Measurements from ENCODE around the gene ASPN. TPM values are rescaled to one million over a fixed set of nuclear protein-coding genes. Genes with fewer than 3 reads are reported as not detected.

The ASPN gene
- total RNA-seq, 1 donor from 2014 or later, result 4.0 TPM

GRCh38 chr9:92476962-92477361, 5.3 kb downstream of the ASPN start:
- no peak for DNase-seq (ENCODE audit: low spot score)

- no peak for DNase-seq (ENCODE audit: low spot score)
These were observed 7.7 kb downstream of the ASPN start for GRCh38 chr9:92474587-92474986.

DNA sequence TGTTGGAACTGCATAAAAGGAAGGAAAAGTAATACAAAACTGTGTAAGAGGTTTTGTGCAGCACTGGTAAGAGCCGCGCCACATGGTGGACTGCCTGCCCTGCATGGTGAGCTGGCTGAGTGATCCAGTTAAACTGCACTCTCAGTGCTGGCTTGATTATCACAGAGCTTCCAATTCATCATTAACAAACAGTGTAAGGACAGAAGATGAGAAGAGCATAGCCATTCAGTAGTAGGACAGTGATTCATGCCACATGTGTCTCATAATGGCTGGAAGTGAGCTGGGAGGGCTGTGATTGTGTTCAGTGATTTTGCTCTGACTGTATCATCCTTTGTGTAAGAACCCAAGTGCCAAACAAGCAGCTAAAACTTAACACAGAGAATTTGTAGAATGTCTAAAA, 14.1 kb downstream of the ASPN start:
- DNase-seq (ENCODE audit: low spot score), result no peak

GRCh38 chr9:92467511-92467910, 14.8 kb downstream of the ASPN start:
- DNase-seq (ENCODE audit: low spot score), result no peak

DNA sequence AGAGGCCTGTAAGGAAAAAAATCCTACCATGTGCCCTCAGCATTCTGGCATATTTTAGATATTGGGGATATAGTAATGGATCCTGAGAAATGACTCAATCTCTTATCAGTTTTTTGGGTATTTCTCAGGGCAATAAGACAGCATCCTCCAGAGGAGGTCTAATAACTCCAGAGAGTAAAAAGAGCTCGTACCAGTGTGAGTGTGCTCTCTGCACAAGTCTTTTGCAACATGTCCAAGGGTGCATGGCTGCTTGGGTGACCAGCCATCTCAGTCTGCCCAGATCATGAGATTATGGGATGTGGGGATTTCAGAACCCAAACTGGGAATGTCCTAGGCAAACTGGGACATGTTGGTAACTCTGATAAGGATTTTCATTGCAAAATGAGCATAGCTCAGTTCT, 15.3 kb downstream of the ASPN start:
- DNase-seq (ENCODE audit: low spot score), result no peak

DNA sequence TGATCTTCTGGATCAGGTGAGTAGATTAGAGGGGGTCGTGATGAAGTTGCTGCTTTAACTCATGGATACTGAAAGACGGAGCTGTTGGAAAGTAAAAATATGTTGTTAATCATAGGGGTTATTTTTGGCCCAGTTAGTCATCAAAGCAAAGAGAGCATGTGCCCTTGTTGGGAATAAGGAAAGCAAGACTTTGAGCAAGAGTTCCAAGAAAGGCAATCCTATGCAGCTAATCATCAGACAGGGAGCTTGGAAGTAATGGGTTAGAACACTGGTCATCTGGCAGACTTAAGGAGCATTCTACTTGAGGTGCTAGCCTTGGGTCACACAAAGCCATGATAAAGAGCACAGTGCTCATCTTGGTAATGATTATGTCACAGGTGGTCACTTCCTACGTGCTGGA, 18.3 kb downstream of the ASPN start:
- no peak for DNase-seq (ENCODE audit: low spot score)

GRCh38 chr9:92463387-92463786, 18.9 kb downstream of the ASPN start:
- DNase-seq (ENCODE audit: low spot score), result no peak

GRCh38 chr9:92457576-92457975, 24.7 kb downstream of the ASPN start:
- no peak for DNase-seq (ENCODE audit: low spot score)

GRCh38 chr9:92455217-92455616, 27.1 kb downstream of the ASPN start:
- no peak for DNase-seq (ENCODE audit: low spot score)

GRCh38 chr9:92446536-92446935, 35.8 kb downstream of the ASPN start:
- DNase-seq (ENCODE audit: low spot score), result no peak

DNA sequence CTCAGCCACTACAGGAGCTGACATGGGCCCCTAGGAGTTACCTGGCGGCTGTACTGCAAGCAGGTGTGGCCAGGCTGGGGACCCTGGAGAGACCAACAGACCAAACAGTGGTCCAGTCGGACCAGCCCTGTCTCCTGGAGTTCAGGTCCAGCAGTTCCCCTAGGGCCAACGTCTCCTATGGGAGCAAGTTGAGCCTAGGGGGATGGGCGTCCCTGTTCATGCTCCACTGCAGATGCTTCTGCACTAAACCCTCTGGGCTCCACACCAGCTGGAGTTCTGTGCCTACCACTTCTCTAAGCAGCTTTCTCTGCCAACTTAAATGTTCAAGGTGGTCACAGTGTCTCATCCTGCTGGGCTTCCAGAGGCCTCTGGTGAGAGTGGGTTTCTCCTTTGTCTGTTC, 37.5 kb downstream of the ASPN start:
- no peak for DNase-seq (ENCODE audit: low spot score)

DNA sequence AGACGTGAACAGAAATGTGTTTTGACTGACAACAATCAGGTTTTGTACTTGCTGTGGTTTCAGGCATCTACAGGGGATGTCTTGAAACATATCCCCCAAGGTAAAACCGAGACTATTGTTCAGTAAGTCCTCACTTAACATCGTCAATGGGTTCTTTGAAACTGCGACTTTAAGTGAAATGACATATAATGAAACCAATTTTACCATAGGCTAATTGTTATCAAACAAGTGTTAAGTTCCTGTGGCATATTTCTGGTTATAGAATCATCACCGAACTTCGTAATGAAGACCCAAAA, 41.6 kb downstream of the ASPN start:
- no peak for DNase-seq (ENCODE audit: low spot score)

DNA sequence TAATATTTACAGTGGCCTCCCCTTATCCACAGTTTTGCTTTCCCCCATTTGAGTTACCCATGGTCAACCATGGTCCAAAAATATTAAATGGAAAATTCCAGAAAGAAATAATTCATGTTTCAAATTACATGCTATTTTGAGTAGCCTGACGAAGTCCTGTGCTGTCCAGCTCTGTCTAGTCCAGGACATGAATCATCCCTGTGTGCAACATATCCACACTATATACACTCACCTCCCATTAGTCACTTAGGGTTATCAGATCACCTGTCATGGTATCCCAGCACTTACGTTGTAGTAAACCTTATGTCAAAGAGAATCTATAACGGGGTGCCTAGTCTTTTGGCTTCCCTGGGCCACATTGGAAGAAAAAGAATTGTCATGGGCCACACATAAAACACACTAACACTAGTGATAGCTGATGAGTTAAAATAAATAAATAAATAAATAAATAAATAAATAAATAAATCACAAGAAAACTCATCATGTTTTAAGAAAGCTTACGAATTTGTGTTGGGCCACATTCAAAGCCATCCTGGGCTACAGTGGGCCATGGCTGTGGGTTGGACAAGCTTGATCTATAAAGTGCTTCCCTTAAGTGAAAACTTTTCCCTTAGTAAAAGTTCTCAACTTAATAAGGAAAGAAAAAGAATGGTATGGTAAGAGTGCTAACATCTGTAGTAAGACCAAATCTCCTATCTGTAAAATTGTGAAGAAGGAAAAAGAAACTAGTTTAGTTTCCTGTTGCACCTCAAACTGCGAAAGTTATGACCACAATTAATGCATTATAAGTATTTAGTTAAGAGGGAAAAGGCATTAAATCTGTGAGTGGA, 42.2 kb downstream of the ASPN start:
- DNase-seq (ENCODE audit: low spot score), result no peak

DNA sequence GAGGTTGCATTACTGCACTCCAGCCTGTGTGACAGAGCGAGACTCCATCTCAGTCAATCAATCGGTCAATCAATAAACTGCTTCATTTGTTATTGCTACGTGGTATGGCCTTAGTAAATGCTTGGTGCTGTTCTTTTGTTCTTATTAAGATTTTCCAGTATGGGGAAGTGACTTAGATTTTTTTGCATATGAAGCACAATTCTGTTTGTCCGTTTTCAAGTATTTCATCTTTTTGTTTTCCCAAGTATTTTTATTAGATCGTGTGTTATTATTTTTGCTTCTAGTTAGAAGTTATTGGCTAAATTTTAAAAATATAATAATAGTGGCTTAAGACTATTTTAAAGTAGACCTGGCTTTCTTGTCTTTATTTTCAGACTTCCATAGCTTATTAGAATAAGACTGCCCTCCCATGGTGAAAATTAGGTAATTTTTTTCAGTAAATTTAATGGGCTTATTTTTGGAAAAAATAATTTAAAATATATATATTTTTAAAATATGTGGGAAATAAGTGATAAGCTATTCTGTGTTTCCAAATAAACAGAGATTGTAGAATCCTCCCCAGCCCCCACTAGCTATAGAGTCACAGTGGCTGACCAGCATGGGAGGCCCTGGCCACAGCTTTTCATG, 43.3 kb downstream of the ASPN start:
- DNase-seq (ENCODE audit: low spot score), result no peak

DNA sequence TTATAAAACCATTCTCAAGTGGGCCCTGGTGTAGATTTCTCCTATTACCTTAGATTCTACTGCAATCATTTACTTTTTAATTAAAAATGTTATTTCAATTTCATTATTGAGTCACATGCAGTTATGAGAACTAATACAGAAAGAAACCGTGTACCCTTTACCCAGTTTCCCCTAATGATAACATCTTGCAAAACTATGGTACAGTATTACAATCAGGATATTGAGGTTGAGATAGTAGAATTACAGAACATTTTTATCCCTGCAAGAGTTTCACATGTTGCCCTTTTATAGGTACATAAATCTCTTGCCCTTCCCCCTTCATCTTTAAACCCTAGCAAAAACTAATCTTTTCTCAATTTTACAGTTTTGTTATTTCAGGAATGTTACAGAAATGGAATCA, 47.0 kb downstream of the ASPN start:
- DNase-seq (ENCODE audit: low spot score), result no peak

DNA sequence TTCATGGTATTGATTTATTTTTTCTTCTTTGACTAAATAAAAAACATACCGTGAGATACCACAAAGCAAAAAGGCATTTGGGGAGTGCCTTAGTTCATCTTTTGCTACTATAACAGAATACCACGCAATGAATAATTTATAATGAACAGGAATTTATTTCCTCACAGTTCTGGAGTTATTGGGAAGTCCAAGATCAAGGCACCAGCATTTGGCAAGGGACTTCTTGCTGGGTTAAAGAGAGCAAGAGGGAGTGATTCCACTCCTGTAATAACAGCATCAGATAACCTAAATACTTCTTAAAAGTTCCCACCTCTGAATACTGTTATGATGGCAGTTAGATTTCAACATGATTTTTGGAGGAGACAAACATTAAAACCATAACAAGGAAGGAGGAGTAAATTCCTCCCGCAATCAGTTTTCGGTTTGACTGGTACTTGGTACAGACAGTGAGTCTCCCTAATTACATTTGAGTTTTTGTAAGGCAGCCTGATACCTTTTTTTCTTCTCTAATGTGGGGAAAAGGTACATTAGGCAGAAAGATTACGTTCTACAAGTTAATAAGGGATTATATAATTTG, 49.2 kb downstream of the ASPN start:
- no peak for DNase-seq (ENCODE audit: low spot score)

- DNase-seq (ENCODE audit: low spot score), result no peak
These were observed 50.0 kb downstream of the ASPN start for GRCh38 chr9:92432350-92432749.

DNA sequence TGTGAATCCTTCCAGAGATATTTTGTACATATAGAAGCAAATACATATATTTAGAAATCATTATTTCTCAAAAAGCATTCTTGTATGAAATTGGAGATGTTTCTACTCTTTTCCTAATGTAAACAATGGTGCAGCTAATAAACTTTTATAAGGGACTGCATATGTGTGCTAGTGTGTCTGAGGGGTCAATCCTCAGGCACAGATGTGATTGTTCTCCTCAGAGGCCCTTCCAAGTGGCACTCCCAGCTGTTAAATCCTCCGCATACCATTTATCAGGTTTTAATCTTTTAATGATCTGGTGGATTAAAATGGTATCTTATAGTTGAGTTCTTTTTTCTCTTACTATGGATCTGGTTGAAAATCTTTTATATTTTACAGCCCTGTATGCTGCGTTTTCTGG, 52.5 kb downstream of the ASPN start:
- DNase-seq (ENCODE audit: low spot score), result no peak

- no peak for DNase-seq (ENCODE audit: low spot score)
These were observed 55.7 kb downstream of the ASPN start for GRCh38 chr9:92426501-92427145.

DNA sequence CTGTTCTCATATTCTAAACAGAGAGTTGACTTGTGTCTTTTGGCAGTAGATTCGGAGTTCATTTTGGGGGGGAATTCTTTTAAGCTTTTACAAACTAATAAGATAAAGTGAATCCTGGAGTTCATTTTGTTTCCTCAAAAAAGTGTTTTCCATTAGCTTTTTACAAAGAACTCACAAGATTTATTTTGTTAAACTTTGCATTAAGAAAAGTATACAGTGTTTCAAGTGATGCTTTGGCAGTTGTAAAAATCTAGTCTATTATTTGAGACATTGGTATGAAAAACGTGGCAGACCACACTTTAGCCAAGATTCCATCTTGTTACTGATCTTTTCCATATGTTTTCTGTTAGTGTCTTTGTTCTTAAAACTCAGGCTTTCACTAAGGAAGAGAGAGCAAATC, 56.8 kb downstream of the ASPN start:
- DNase-seq (ENCODE audit: low spot score), result no peak

DNA sequence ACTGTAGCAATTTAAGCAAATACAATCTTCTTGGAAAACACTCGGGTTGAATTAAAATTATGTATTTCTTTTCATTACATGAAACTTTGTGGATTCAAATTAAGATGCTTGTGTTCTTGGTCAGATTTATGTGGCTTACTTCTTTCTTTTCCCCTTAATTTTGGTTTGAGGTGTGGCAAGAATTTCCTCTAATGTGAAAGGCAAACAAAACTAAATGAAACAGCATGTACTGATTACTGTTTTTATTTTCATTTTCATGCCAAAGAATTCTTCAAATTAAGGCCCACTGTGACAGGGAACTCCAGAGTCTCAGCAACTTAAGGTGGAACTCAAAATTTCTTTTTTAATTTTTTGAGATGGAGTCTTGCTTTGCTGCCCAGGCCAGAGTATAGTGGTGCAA, 58.0 kb downstream of the ASPN start, which contains the start of gene OMD:
TSS of gene OMD (minus strand) at position 132 of the 400 bp plus-strand sequence. CDS start 6,913 bp downstream, outside the sequence.
- DNase-seq (ENCODE audit: low spot score), result no peak

GRCh38 chr9:92423612-92424011, 58.7 kb downstream of the ASPN start:
- DNase-seq (ENCODE audit: low spot score), result no peak
